Cardiac muscle cell (in vitro differentiated cells and primary cell): ENCODE measurements around the gene CCDC167. TPM values are rescaled to one million over a fixed set of nuclear protein-coding genes. Genes with fewer than 3 reads are reported as not detected.

Experiments used
- DNase-seq, 2 donors: peaks; one replicate each; pipeline versions ENCODE4 v3.0.0 to v3.0.0-alpha.2; 2010 to 2017; ENCODE audit warnings: low read depth in 1 of 2, low spot score in 1 of 2
- H3K27ac ChIP-seq: fragments of 200-600 bp; sonication (generic); 2 replicates; pipeline ENCODE4 v1.5.1; 2016
- H3K27me3 ChIP-seq: fragments of 200-600 bp; sonication (generic); 2 replicates; pipeline ENCODE4 v1.6.0; 2016; ENCODE audit warnings: control low read depth
- H3K36me3 ChIP-seq: fragments of 200-600 bp; sonication (generic); 2 replicates; pipeline ENCODE4 v1.5.1; 2016; ENCODE audit warnings: control low read depth
- H3K4me1 ChIP-seq: fragments of 200-600 bp; sonication (generic); 2 replicates; pipeline ENCODE4 v1.8.1; 2017; ENCODE audit warnings: low read depth, mild to moderate bottlenecking, mixed run types
- H3K4me3 ChIP-seq: fragments of 200-600 bp; sonication (generic); 2 replicates; pipeline ENCODE4 v1.5.1; 2016; ENCODE audit warnings: mild to moderate bottlenecking
- H3K9me3 ChIP-seq: fragments of 200-600 bp; sonication (generic); 2 replicates; pipeline ENCODE4 v1.5.1; 2017; ENCODE audit warnings: low read depth, mild to moderate bottlenecking, control low read depth
- polyA plus RNA-seq: library from polyadenylated mRNA; unstranded; fragments of >200 nt; fragmentation: Nextera tagmentation; extraction: Ambion mirVana; gene quantifications from 2 replicates; pipeline ENCODE4 v1.2.1, GENCODE V29; 2016
- total RNA-seq: library from RNA; depleted of rRNA; stranded (reverse); fragments of >200 nt; gene quantifications from 2 replicates; pipeline ENCODE4 v1.2.3, GENCODE V29; 2016
- TF ChIP-seq, protein P1 (sequence below): IDR thresholded peaks from 2 replicates; pipeline ENCODE4 v1.5.1; 2012; ENCODE audit warnings: low read depth, mild to moderate bottlenecking, low read length

Gene CCDC167
- total and polyA plus RNA-seq, 2 experiments from 2014 or later = 48.5 to 99.2 TPM

DNA sequence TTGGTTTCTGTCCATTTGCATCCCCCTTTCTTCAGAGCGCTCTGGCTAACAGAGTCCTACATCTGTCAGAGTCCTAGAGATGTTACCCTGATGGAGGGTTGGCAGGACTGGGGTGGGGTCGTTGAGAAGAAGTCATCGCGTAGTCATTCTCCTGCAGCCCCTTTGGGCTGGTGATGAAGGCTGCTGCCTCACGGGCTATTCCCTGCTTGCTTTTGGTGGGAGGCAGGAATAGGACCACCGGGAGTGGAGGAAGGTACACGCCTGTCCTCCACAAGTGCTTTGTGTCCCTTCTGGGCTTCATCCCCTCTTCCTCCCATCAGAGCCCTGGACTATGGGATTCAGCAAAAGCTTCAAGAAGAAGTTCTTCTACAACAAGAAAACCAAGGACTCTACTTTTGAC, 20.9 kb downstream of the CCDC167 start:
- no peak for DNase-seq
- Histone ChIP-seq H3K27me3 (no peaks in the 10 kb centered on the region), H3K4me1 (peaks cover 10% of the 10 kb centered on the region), H3K36me3 (peaks cover 15% of the 10 kb centered on the region), H3K9me3 (no peaks in the 10 kb centered on the region), H3K27ac (no peak overlapping the region), H3K4me3 (no peak overlapping the region)
- TF ChIP-seq, protein P1, sequence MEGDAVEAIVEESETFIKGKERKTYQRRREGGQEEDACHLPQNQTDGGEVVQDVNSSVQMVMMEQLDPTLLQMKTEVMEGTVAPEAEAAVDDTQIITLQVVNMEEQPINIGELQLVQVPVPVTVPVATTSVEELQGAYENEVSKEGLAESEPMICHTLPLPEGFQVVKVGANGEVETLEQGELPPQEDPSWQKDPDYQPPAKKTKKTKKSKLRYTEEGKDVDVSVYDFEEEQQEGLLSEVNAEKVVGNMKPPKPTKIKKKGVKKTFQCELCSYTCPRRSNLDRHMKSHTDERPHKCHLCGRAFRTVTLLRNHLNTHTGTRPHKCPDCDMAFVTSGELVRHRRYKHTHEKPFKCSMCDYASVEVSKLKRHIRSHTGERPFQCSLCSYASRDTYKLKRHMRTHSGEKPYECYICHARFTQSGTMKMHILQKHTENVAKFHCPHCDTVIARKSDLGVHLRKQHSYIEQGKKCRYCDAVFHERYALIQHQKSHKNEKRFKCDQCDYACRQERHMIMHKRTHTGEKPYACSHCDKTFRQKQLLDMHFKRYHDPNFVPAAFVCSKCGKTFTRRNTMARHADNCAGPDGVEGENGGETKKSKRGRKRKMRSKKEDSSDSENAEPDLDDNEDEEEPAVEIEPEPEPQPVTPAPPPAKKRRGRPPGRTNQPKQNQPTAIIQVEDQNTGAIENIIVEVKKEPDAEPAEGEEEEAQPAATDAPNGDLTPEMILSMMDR = no peak

DNA sequence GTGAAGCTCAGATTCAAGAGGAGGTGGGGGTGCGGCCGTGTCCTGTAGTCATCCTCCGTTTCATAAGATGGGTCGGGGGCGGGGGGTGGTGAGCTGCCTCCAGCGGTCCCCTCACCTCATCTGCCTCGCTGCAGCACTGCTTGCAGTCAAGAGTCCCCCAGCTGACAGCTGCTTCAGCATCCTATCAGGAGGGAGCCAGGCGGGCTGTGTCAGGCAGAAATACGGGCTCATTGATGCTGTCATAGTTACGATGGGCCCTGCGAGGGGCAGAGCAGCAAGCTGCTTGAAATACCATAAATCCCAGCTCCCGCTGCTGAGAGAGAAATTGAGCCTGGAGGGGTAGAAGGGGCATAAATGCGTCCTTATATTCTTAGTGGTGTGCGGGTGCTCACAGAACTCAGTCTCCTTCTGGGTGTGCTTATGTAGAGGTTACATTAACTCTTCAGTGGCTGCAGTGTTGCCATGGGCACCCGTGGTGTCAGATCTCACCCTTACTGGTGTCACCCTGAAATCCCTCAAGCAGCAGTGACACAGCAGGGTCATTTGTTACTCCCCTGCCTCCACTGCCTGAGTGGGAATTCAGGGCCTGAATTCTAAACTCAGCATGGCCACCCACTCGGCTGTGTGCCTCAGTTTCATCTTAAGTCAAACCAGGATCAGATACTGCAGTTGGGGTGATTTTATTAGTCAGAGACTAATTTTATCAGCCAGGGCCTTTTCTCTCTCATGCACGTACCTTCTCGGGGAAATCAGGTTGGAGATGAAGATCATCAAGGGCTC, 21.8 kb downstream of the CCDC167 start:
- Histone ChIP-seq H3K4me1 (peaks cover 10% of the 10 kb centered on the region), H3K36me3 (peaks cover 22% of the 10 kb centered on the region), H3K27me3 (no peaks in the 10 kb centered on the region), H3K4me3 (no peak overlapping the region), H3K27ac (no peak overlapping the region), H3K9me3 (no peaks in the 10 kb centered on the region)
- TF ChIP-seq, protein P1 = no peak
- no peak for DNase-seq

DNA sequence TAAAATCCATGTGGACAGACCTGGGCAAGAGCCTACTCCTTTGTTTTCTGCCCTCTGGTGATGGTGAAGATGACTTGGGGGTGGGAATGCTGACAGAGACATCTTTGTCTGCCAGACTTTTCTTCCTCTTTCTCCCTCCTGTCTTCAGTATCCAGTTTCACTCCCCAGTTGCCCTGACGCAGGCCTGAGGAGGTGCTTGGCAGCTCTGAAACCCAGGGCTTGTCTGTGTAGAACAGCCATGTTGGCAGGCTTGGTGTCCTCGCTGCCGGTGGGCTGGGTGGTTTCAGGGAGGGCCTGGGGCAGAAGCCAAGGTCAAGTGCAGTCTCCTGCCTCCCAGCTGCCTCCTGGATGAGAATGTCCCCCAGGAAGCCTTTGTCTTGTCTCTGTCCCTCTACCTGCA, 22.5 kb downstream of the CCDC167 start:
- H3K4me1 ChIP-seq = peaks cover 10% of the 10 kb centered on the region
- H3K4me3 ChIP-seq = no peak overlapping the region
- DNase-seq = no peak
- TF ChIP-seq, protein P1 = no peak
- H3K36me3 ChIP-seq = peaks cover 28% of the 10 kb centered on the region
- no peaks in the 10 kb centered on the region for H3K27me3 ChIP-seq
- H3K27ac ChIP-seq = no peak overlapping the region
- H3K9me3 ChIP-seq = no peaks in the 10 kb centered on the region

DNA sequence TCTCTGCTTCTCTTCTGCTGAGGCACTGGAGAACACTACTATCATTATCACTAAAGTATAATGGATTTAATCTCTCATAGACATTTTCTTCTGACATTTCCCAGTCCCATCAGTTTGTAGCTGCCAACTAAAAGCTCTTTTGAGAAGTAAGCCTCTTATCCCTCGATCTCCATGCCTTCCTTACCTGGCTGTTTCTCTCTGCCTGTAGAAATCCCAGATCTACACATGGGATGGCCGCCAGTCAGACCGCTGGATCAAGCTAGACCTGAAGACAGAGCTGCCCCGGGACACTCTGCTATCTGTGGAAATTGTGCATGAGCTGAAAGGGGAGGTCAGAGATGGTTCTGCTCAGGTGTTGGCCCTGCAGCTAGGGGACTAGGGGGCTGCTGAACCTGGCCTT, 25.4 kb downstream of the CCDC167 start:
- H3K36me3 ChIP-seq = peaks cover 32% of the 10 kb centered on the region
- H3K9me3 ChIP-seq = no peaks in the 10 kb centered on the region
- TF ChIP-seq, protein P1 = no peak

DNA sequence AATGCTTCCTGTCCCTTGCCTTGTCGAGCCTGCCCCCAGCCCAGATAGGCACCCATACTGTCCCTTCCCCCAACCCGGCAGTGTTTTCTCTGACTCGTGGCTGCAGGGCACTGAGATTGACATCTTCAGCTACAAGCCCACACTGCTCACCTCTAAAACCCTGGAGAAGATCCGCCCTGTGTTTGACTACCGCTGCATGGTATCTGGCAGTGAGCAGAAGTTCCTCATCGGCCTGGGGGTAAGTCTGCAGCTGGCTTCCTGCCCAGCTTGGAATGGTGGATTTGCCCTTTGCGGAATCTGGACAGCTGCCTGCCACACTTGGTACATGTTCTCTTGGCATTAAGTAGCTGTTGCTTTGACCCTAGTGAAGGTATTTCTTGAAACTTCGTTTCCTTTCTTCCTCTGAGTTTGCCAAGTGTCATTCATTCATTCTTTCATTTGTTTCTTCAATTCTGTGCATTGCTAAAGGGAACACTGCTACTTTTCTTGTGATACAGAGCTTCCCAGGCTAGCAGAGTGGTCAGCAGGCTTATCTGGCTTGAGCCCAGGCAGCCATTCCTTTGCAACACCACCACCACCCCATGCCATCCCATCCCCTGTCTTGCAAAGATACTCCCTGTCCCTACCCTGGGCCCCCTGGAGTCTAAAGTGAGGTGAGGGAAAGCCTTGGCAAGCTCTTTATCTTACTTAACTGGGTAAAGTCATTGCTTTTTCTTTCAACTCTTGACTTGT, 26.2 kb downstream of the CCDC167 start:
- no peak overlapping the region for H3K4me3 ChIP-seq
- no peaks in the 10 kb centered on the region for H3K27me3 ChIP-seq
- H3K4me1 ChIP-seq = no peaks in the 10 kb centered on the region
- peaks cover 33% of the 10 kb centered on the region for H3K36me3 ChIP-seq
- DNase-seq = peak in 1 of 2 donors; percentile 45
- no peaks in the 10 kb centered on the region for H3K9me3 ChIP-seq
- TF ChIP-seq, protein P1 = no peak
- no peak overlapping the region for H3K27ac ChIP-seq

More for the DNA sequence above, 25.4 kb downstream of the CCDC167 start:
- Histone ChIP-seq H3K4me1 (no peaks in the 10 kb centered on the region), H3K27ac (no peak overlapping the region), H3K4me3 (no peak overlapping the region), H3K27me3 (no peaks in the 10 kb centered on the region)
- no peak for DNase-seq
